Subcutaneous abdominal adipose tissue (tissue), 5 donors: Measurements from ENCODE around the gene ILDR2.

ENCODE experiments used
- H3K27ac ChIP-seq: one replicate; pipeline ENCODE4 v1.7.0; 2013; ENCODE audit warnings: low read depth, mild to moderate bottlenecking, inconsistent platforms, low read length, moderate library complexity
- H3K27me3 ChIP-seq, 5 donors: one replicate each; pipeline ENCODE4 v1.7.0; 2013; ENCODE audit warnings: low read length in 5 of 5, inconsistent platforms in 1 of 5; ENCODE audit not compliant: control insufficient read depth in 5 of 5, insufficient read depth in 4 of 5
- H3K36me3 ChIP-seq, 5 donors: one replicate each; pipeline ENCODE4 v1.7.0; 2013; ENCODE audit warnings: low read length in 5 of 5; ENCODE audit not compliant: control insufficient read depth in 5 of 5, insufficient read depth in 5 of 5
- H3K4me1 ChIP-seq, 5 donors: one replicate each; pipeline ENCODE4 v1.7.0; 2013; ENCODE audit warnings: low read length in 5 of 5, mild to moderate bottlenecking in 3 of 5, moderate library complexity in 1 of 5; ENCODE audit not compliant: control insufficient read depth in 5 of 5, insufficient read depth in 5 of 5
- H3K4me3 ChIP-seq, 5 donors: one replicate each; pipeline ENCODE4 v1.7.0; 2013; ENCODE audit warnings: low read length in 5 of 5, low read depth in 1 of 5
- H3K9ac ChIP-seq, 5 donors: one replicate each; pipeline ENCODE4 v1.7.0; 2013; ENCODE audit warnings: low read length in 5 of 5, mild to moderate bottlenecking in 4 of 5, moderate library complexity in 3 of 5
- H3K9me3 ChIP-seq, 5 donors: one replicate each; pipeline ENCODE4 v1.7.0; 2013; ENCODE audit warnings: low read length in 5 of 5; ENCODE audit not compliant: control insufficient read depth in 5 of 5
- donor health status: healthy.
- donor health status: healthy.
- donor health status: healthy.
- donor health status: healthy.
- donor health status: healthy.

Gene ILDR2

GRCh38 chr1:166911624-166912023 is 63.7 kb downstream of the ILDR2 start:
- H3K27me3 ChIP-seq, result peaks cover 0 to 3% (median 0%) of the 10 kb centered on the region in 5 donors
- H3K36me3 ChIP-seq, result no peaks in the 10 kb centered on the region
- peaks cover 0 to 3% (median 0%) of the 10 kb centered on the region in 5 donors for H3K9me3 ChIP-seq
- H3K4me1 ChIP-seq, result no peaks in the 10 kb centered on the region
- no peak overlapping the region for H3K4me3 ChIP-seq
- H3K27ac ChIP-seq, result no peak overlapping the region
- no peak overlapping the region for H3K9ac ChIP-seq

- Histone ChIP-seq H3K36me3 (no peaks in the 10 kb centered on the region), H3K9ac (no peak overlapping the region), H3K9me3 (peaks cover 0 to 3% (median 0%) of the 10 kb centered on the region in 5 donors), H3K27ac (no peak overlapping the region), H3K4me3 (no peak overlapping the region), H3K4me1 (no peaks in the 10 kb centered on the region), H3K27me3 (peaks cover 0 to 3% (median 0%) of the 10 kb centered on the region in 5 donors)
Measured at GRCh38 chr1:166910396-166910994, 64.8 kb downstream of the ILDR2 start.

GRCh38 chr1:166908942-166909341 is 66.4 kb downstream of the ILDR2 start:
- no peak overlapping the region for H3K27ac ChIP-seq
- no peak overlapping the region for H3K9ac ChIP-seq
- H3K36me3 ChIP-seq, result no peaks in the 10 kb centered on the region
- H3K4me3 ChIP-seq, result no peak overlapping the region
- peaks cover 0 to 3% (median 0%) of the 10 kb centered on the region in 5 donors for H3K27me3 ChIP-seq
- no peaks in the 10 kb centered on the region for H3K4me1 ChIP-seq
- H3K9me3 ChIP-seq, result peaks cover 0 to 3% (median 0%) of the 10 kb centered on the region in 5 donors

GRCh38 chr1:166907763-166908162 is 67.6 kb downstream of the ILDR2 start:
- H3K36me3 ChIP-seq, result no peaks in the 10 kb centered on the region
- H3K27me3 ChIP-seq, result peaks cover 0 to 3% (median 0%) of the 10 kb centered on the region in 5 donors
- H3K4me3 ChIP-seq, result no peak overlapping the region
- no peak overlapping the region for H3K27ac ChIP-seq
- no peak overlapping the region for H3K9ac ChIP-seq
- H3K9me3 ChIP-seq, result peaks cover 0 to 3% (median 0%) of the 10 kb centered on the region in 5 donors
- H3K4me1 ChIP-seq, result no peaks in the 10 kb centered on the region

- H3K27ac ChIP-seq, result no peak overlapping the region
Measured at GRCh38 chr1:166907051-166907450, 68.3 kb downstream of the ILDR2 start.

GRCh38 chr1:166906647-166907046 is 68.7 kb downstream of the ILDR2 start:
- Histone ChIP-seq H3K27me3 (peaks cover 0 to 3% (median 0%) of the 10 kb centered on the region in 5 donors), H3K36me3 (no peaks in the 10 kb centered on the region), H3K9ac (no peak overlapping the region), H3K4me1 (peaks cover 0 to under 1% (median 0%) of the 10 kb centered on the region in 5 donors), H3K27ac (no peak overlapping the region), H3K4me3 (no peak overlapping the region), H3K9me3 (peaks cover 0 to 2% (median 0%) of the 10 kb centered on the region in 5 donors)

More at GRCh38 chr1:166907051-166907450, 68.3 kb downstream of the ILDR2 start:
- Histone ChIP-seq H3K27me3 (peaks cover 0 to 3% (median 0%) of the 10 kb centered on the region in 5 donors), H3K4me3 (no peak overlapping the region), H3K9ac (no peak overlapping the region), H3K36me3 (no peaks in the 10 kb centered on the region), H3K9me3 (peaks cover 0 to 3% (median 0%) of the 10 kb centered on the region in 5 donors), H3K4me1 (no peaks in the 10 kb centered on the region)

- Histone ChIP-seq H3K9ac (no peak overlapping the region), H3K4me1 (peaks cover 0 to 6% (median 0%) of the 10 kb centered on the region in 5 donors), H3K27ac (no peak overlapping the region), H3K4me3 (no peak overlapping the region), H3K27me3 (peaks cover 0 to 3% (median 0%) of the 10 kb centered on the region in 5 donors), H3K9me3 (no peaks in the 10 kb centered on the region), H3K36me3 (no peaks in the 10 kb centered on the region)
Measured at GRCh38 chr1:166905900-166906299, 69.4 kb downstream of the ILDR2 start.

- Histone ChIP-seq H3K9ac (no peak overlapping the region), H3K36me3 (no peaks in the 10 kb centered on the region), H3K9me3 (no peaks in the 10 kb centered on the region), H3K4me1 (peaks cover 0 to 6% (median 0%) of the 10 kb centered on the region in 5 donors), H3K4me3 (no peak overlapping the region), H3K27me3 (peaks cover 0 to 3% (median 0%) of the 10 kb centered on the region in 5 donors), H3K27ac (no peak overlapping the region)
Measured at GRCh38 chr1:166905136-166905535, 70.2 kb downstream of the ILDR2 start.

- Histone ChIP-seq H3K9ac (no peak overlapping the region), H3K27me3 (no peaks in the 10 kb centered on the region)
Measured at GRCh38 chr1:166903232-166903631, 72.1 kb downstream of the ILDR2 start.

GRCh38 chr1:166902279-166902678 is 73.1 kb downstream of the ILDR2 start:
- H3K27ac ChIP-seq, result no peak overlapping the region
- no peak overlapping the region for H3K9ac ChIP-seq
- H3K36me3 ChIP-seq, result no peaks in the 10 kb centered on the region
- H3K4me1 ChIP-seq, result peaks cover 0 to 6% (median 0%) of the 10 kb centered on the region in 5 donors
- H3K9me3 ChIP-seq, result peaks cover 0 to 7% (median 0%) of the 10 kb centered on the region in 5 donors
- no peak overlapping the region for H3K4me3 ChIP-seq
- no peaks in the 10 kb centered on the region for H3K27me3 ChIP-seq

More at GRCh38 chr1:166903232-166903631, 72.1 kb downstream of the ILDR2 start:
- Histone ChIP-seq H3K27ac (no peak overlapping the region), H3K4me3 (no peak overlapping the region), H3K9me3 (no peaks in the 10 kb centered on the region), H3K36me3 (no peaks in the 10 kb centered on the region), H3K4me1 (peaks cover 0 to 6% (median 0%) of the 10 kb centered on the region in 5 donors)
